RCC 7860 (cell line): ENCODE measurements around the gene RPS6KA3.
"Not testable (repeated sequence)": the region's sequence is repeated elsewhere in the genome, so short reads cannot be mapped to it uniquely, and the experiment has no call there.

Experiments used
- DNase-seq: peaks from one replicate; pipeline ENCODE4 v3.0.0-alpha.2; 2015; ENCODE audit warnings: low spot score
- FAIRE-seq: peaks from 2 replicates; lab custom pipeline; 2012; peaks lifted over from hg19 to GRCh38; lab: Jason Lieb, UNC

Gene RPS6KA3

GRCh38 chrX:20224814-20225487, 41.8 kb downstream of the RPS6KA3 start:
- DNase-seq, result peak; percentile 3

DNA sequence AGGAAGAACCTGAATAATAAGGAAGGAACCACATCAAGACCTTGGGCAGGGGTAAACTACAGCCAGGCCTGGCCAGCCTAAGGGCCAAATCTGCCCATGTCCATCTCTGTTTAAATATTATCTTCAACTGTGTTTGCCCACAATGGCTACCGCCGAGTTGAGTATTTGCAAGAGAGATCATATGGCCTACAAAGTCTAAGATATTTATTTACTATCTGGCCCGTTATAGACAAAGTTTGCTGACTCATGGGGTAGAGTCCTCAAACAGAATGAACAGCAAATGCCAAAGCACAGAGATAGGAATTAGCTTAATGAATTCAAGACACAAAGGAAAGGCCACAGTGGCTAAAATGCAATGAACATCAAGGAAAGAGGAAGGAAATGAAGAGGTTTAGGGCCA, 44.8 kb downstream of the RPS6KA3 start:
- DNase-seq (no peak), FAIRE-seq (no peak)

More at GRCh38 chrX:20224814-20225487, 41.8 kb downstream of the RPS6KA3 start:
- FAIRE-seq, result no peak

DNA sequence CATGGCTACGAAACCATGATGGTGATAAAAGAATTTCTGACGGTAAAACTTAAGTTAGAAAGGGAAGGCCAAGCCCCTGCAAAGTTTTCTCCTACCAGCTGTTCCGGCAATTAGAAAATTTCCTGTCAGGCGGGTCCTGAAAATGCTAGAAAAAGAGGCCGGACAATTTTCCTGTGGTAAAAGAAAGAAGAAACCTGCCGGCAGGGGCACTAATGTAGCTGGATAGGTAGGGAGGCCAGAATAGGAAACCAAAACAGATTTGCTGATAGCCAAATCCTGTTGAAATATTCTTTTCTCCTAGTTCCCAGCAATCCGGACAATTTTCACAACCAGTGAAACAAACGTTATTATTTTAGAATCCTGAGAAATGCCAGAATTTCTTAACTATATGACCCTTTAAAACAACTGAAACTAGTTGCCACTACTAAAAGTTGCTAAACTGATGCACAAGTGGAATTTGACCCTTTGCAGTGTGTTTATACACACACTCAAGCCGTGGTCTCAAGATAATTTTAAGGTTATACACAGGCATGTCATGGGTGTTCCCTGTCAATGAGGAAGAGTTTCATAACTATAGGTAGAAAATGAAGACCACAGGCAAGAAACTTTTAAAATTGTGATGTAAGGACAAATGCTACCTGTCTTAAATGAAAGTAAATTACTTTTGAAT, 47.7 kb downstream of the RPS6KA3 start:
- DNase-seq (no peak), FAIRE-seq (no peak)

- FAIRE-seq (no peak), DNase-seq (no peak)
Measured at GRCh38 chrX:20217906-20218305, 48.8 kb downstream of the RPS6KA3 start.

GRCh38 chrX:20217271-20217670, 49.4 kb downstream of the RPS6KA3 start:
- DNase-seq (peak; percentile 6), FAIRE-seq (peak; percentile 79)

DNA sequence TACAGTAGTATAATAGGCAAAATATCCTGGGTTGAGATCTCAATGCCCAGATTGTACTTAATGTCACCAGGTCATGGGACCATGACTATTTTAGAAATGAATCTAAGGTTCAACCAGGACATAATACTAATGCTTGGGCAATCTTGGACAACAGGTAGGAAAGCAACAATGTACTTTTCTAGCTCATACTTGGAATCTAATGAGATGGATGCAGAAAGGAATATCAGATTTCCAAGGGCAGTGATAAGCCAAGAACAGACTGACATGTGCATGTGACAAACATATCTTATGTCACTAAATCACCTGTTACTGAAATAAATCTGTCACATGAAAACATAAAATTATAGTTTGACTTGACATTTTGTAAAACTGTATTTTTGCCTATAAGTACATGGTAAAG, 51.1 kb downstream of the RPS6KA3 start:
- DNase-seq, result no peak
- FAIRE-seq, result no peak

DNA sequence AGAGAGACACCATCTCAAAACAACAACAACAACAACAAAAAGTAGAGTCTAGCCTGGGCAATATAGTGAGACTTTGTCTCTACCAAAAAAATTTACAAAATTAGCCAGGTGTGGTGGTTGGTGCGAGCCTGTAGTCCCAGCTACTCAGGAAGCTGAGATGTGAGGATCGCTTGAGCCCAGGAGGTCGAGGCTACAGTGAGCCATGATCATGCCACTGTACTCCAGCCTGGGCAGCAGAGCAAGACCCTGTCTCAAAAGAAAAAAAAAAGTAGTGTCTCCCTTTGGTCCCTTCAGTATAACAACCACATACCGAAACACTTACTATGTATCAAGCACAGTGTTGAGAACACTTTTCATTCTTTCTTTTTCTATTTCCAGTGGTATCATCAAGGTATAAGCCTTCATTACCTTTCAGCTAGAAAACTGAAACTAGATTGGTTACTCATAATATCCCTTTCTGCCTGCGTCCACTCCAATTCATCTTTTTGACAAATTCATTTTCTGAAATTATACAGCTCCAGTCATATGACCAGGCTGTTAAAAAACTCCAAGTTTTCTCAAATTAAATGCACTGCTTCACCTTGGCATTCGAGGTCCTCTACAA, 54.1 kb downstream of the RPS6KA3 start:
- DNase-seq (no peak), FAIRE-seq (no peak)

DNA sequence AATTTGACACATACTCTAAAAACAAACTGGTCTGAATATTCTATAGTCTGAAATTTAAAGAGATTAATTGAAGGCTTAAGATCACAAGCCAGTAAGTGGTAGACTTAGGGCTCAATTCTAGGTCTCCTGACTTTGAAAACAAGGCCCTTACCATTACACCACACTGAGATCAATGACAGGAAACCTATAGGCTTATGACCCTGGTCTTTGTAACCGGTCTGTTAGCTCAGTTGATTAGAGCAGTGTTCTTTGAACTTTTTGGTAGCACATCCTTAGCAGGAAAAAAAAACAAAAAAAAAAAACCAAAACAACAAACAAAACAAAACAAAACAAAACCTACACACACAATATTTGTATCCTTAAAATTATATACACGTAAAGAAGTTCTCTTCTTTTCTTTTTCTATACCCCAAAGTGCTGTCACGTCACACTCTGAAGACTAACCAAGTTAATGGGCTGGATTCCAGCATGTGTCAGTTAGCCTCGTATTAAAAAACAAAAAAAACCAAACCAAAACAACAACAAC, 55.4 kb downstream of the RPS6KA3 start:
- FAIRE-seq, result no peak
- DNase-seq, result no peak

GRCh38 chrX:20205927-20206708, 60.6 kb downstream of the RPS6KA3 start:
- DNase-seq (no peak), FAIRE-seq (no peak)

GRCh38 chrX:20204351-20204750, 62.4 kb downstream of the RPS6KA3 start:
- FAIRE-seq (no peak), DNase-seq (no peak)

DNA sequence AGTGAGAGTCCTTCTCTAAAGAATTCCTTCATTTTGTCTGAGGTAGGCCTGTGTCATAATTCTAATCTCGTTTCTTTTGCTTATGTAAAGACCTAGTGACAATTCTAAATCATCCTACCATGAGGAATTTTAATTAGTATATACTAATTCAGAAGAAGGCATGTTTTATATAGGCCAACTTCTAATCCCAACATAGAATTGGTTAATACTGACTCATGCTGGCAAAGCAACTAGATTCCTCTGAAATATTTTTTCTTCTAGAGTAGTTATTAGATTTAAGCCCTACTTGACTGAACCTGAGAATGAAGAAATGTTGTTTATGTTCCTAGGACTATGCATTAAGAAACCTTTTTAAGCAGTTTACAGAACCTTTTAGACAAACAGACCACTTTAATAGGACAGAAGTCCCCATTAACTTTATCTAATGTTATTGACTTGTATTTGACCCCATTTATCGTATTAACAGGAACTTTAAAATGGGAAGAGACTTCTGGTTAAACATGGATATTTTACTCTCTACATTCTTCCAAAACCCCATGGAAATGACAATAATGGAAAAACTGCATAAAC, 69.0 kb downstream of the RPS6KA3 start:
- no peak for DNase-seq
- FAIRE-seq, result no peak

DNA sequence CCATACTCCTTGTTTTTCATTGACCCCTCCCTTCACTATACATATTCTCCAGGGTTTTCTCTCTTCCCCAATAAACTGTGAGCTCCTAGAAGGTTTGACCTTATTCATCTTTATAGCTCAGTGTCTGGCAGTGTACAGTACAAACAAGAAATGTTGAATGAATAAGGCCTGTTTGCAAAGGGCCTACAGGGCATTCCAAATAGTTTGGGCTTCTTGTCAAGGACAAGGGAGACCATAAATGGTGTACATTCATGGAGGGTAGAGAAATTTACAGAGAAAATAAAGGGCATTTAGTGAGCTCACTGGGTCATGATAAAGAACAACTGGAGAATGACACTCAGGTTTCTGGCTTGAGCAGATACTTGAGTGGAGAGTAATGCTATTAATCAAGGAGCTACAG, 77.5 kb downstream of the RPS6KA3 start:
- no peak for FAIRE-seq
- no peak for DNase-seq

DNA sequence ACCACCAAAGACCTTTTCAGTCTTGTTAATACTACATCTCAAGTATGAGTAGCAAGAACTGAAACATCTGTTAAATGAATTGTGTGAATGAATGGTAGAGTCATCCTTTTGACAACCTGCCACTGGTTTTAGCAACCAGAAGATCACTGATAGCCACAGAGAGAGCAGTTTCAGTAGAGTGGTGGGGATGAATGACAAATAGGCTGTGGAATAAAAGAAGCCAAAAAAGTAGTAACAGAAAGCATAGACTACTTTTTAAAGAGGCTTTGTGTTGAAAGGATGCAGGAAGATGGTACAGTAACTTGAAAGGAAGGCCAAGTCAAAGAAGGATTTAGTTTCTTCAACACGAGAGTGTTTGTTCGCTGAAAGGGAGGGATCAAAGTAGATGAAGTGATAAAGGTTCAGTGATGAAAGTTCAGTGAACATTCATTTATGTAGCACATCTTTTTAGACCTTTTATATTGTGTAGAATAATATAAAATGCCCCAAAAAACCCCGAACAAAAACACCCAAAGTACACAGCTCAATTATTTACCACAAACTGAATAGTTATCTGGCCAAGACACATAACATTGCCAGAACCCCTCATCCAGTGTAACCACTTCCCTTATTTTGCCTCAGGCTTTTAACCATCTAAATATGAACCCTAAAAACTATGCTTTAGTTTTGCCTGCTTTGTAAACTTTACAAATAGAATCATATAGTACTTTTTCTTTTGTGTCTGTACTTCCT, 84.9 kb downstream of the RPS6KA3 start:
- no peak for DNase-seq
- no peak for FAIRE-seq

GRCh38 chrX:20177093-20177492, 89.6 kb downstream of the RPS6KA3 start:
- FAIRE-seq (no peak), DNase-seq (no peak)

DNA sequence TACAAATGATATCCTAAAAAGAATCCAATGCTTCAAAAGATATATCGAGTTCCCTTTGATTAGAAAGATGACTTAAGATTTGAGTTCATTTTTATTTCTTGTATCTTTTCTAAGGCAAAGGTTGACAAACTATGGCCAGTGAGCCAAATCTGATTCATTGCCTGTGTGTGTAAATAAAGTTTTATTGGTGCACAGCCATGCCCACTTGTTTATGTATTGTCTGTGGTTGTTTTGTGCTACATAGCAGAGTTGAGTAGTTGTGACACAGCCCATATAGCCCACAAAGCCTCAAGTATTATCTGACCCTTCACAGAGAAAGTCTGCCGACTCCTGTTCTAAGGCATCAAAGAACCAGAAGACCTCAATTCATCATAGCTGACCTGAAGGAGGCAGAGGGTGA, 92.9 kb downstream of the RPS6KA3 start:
- FAIRE-seq (no peak), DNase-seq (no peak)

DNA sequence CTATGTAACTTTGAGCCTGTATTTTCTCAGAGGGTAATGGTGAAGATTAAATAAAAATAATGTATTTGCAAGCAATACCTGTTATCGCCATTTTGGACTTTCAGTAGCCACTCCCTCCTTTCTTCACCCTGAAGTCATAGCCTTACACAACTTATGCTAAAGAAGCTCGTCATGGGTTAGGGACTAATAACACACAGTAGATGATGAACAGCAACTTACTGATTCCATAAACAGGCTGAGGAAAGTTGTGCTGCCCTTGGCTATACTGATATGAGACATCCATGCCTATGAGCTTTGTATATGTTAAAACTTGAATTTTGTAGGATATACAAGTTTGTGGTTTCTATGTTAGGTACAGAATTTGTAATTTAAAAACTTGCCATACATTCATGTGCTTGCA, 93.4 kb downstream of the RPS6KA3 start:
- FAIRE-seq (no peak), DNase-seq (no peak)

GRCh38 chrX:20171887-20172286, 94.8 kb downstream of the RPS6KA3 start:
- no peak for FAIRE-seq
- DNase-seq, result no peak

- DNase-seq, FAIRE-seq: not testable (repeated sequence)
Measured at GRCh38 chrX:20162516-20162915, 104.2 kb downstream of the RPS6KA3 start.

- FAIRE-seq (no peak), DNase-seq (no peak)
Measured at GRCh38 chrX:20159797-20160385, 106.8 kb downstream of the RPS6KA3 start.

GRCh38 chrX:20151689-20152088, 115.0 kb downstream of the RPS6KA3 start:
- FAIRE-seq, result no peak
- DNase-seq, result no peak
